ACC112 (cell line): ENCODE results near the gene PITHD1.

Experiments
- H2AFZ ChIP-seq: fragments of 200-600 bp; sonication (generic); one replicate; pipeline ENCODE4 v1.6.0; 2017; ENCODE audit warnings: antibody characterized with exemption, low read length; ENCODE audit not compliant: unreplicated experiment
- H3K27ac ChIP-seq: fragments of 200-600 bp; sonication (generic); 2 replicates; pipeline ENCODE4 v1.5.1; 2014; ENCODE audit warnings: low read depth, mild to moderate bottlenecking, antibody characterized with exemption, low read length, moderate library complexity
- H3K27me3 ChIP-seq: fragments of 200-600 bp; sonication (generic); 2 replicates; pipeline ENCODE4 v1.6.1; 2014; ENCODE audit warnings: mild to moderate bottlenecking, antibody characterized with exemption, low read length, moderate library complexity, mixed read lengths; ENCODE audit not compliant: insufficient read depth
- H3K36me3 ChIP-seq: fragments of 200-600 bp; sonication (generic); 2 replicates; pipeline ENCODE4 v1.6.1; 2016; ENCODE audit warnings: mild to moderate bottlenecking, antibody characterized with exemption, low read length, moderate library complexity, mixed read lengths; ENCODE audit not compliant: insufficient read depth
- H3K4me1 ChIP-seq: fragments of 200-600 bp; sonication (generic); one replicate; pipeline ENCODE4 v1.6.1; 2016; ENCODE audit warnings: low read length, mixed read lengths; ENCODE audit not compliant: insufficient read depth, unreplicated experiment, control insufficient read depth
- H3K4me3 ChIP-seq: fragments of 200-600 bp; sonication (generic); 2 replicates; pipeline ENCODE4 v1.5.1; 2014; ENCODE audit warnings: mild to moderate bottlenecking, low read depth, low read length
- H3K79me2 ChIP-seq: fragments of 200-600 bp; sonication (generic); one replicate; pipeline ENCODE4 v1.6.0; 2016; ENCODE audit warnings: low read length; ENCODE audit not compliant: control insufficient read depth, unreplicated experiment, insufficient read depth

The PITHD1 gene

DNA sequence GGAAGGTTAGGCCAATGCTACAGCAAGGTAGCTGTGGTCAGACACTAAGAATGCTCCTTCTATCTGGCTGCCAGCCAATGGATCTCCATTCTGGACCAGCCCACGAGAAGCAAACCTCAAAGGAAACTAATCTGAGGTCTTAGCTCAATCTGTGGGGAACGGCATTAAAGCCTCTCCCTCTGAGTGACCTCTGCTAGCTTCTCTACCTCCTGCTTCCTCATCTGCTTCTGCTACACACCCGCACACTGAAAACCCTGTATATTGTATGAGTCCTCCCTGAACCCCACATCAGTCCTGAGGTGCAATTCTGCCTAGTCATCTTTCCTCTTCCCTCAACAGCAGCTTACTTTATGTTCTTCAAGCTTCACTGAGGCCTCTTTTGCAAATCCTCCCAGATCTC lies 29.2 kb downstream of the PITHD1 start:
- Histone ChIP-seq H3K27ac (no peak overlapping the region), H3K4me1 (no peaks in the 10 kb centered on the region), H3K79me2 (no peaks in the 10 kb centered on the region), H2AFZ (no peak overlapping the region), H3K4me3 (no peak overlapping the region), H3K36me3 (no peaks in the 10 kb centered on the region; the same call in 1 of the 2 replicates), H3K27me3 (no peaks in the 10 kb centered on the region)

DNA sequence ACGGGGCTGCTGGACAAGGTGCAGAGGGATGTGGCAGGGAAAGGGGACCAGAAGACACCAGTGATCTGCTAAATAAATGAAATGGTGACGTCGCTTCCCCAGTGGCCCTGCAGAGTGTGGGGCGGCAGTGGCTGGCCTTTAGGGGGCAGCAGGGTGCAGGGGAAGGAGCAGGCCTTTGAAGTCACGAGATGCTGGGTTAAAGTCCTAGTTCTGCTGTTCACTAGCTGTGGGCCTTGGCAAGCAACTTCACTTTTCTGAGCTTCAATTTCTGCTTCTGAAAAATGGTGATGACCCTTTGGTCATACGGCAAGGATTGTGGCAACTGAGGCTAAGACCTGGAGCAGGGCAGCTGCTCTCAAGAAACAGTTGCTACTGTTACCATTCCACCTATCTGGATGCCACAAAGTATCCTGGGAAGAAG lies 31.5 kb downstream of the PITHD1 start:
- H3K36me3 ChIP-seq, result no peaks in the 10 kb centered on the region; the same call in 1 of the 2 replicates
- H3K4me3 ChIP-seq, result no peak overlapping the region
- no peaks in the 10 kb centered on the region for H3K27me3 ChIP-seq
- no peaks in the 10 kb centered on the region for H3K4me1 ChIP-seq
- H3K79me2 ChIP-seq, result no peaks in the 10 kb centered on the region
- H3K27ac ChIP-seq, result no peak overlapping the region
- H2AFZ ChIP-seq, result no peak overlapping the region

DNA sequence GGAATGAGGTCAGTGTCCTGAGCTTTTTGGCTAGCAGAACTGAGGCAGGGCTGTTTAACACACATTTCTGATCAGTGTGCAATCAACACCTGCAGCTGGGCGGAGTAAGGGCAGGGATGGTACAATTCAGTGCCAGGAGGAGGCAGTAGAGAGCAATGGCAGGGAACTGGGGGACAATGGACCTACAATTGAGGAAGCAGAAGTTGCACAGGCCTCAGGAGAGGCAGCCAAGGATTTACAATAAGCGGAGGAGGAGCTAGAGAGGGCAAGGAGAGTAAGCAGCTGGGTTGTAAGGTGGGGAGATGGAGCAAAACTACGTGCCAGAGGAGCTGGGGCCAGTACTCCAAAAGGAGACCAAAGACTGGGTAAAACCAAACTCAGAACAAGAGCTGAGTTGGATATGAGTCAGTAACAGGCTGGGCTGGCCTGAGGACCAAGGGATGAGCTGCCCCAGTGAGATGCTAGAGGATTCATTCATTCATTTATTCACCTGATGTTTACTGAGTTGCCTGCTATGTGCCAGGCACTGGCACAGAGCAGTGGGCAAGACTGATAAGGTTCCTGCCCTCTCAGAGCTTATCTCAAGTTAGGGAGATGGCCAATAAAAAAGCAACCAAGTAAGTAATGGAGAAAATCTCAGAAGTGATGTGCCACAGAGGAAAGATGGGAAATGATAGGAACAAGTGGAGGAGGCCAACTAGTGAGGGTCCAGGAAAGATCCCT lies 32.8 kb downstream of the PITHD1 start:
- no peaks in the 10 kb centered on the region for H3K4me1 ChIP-seq
- no peaks in the 10 kb centered on the region for H3K27me3 ChIP-seq
- H2AFZ ChIP-seq, result no peak overlapping the region
- H3K36me3 ChIP-seq, result no peaks in the 10 kb centered on the region; the same call in 1 of the 2 replicates
- no peak overlapping the region for H3K27ac ChIP-seq
- no peaks in the 10 kb centered on the region for H3K79me2 ChIP-seq
- no peak overlapping the region for H3K4me3 ChIP-seq

DNA sequence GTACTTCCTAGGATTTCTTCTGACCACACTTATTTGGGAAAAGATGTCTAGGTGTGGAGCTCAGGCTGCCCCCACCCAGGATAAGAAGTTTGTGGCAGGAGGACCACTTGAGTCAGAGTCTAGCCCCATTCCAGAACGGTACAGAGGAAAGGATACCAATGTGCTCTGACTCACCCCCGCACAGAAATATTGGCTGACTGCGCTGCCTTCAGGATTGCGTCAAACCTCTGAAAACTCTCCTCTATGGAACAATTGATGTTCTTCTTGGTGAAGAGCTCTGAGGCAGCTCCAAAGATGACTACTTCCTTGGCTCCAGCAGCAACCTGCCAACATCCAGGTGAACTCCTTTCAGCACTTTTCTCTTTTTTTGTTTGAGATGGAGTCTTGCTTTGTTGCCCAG lies 35.8 kb downstream of the PITHD1 start:
- H3K79me2 ChIP-seq, result no peaks in the 10 kb centered on the region
- no peaks in the 10 kb centered on the region for H3K4me1 ChIP-seq
- no peak overlapping the region for H2AFZ ChIP-seq
- peaks cover 12% of the 10 kb centered on the region; the same call in 1 of the 2 replicates for H3K36me3 ChIP-seq
- no peaks in the 10 kb centered on the region for H3K27me3 ChIP-seq
- H3K4me3 ChIP-seq, result no peak overlapping the region
- H3K27ac ChIP-seq, result no peak overlapping the region

DNA sequence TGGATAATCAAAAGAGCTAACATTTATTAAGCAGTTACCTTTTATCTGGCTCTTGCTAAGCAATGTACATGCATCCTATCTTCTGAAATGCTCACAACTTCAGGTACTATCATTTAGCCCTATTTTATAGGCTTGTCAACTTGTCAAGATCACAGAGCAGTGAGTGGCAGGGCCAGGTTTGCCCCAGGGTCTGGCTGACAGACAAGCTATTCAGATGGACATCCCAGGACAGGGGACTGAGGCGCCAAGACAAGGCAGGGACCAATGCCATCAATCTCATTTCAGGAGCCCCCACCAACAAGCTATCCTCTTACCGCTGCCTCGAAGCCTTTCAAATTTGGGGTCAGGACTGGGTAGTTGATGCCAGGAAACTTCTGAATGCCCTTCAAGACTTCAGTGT lies 38.1 kb downstream of the PITHD1 start:
- H3K27ac ChIP-seq, result no peak overlapping the region
- no peaks in the 10 kb centered on the region for H3K79me2 ChIP-seq
- no peaks in the 10 kb centered on the region for H3K27me3 ChIP-seq
- H3K36me3 ChIP-seq, result peaks cover 12% of the 10 kb centered on the region; the same call in 1 of the 2 replicates
- H3K4me3 ChIP-seq, result no peak overlapping the region
- H2AFZ ChIP-seq, result no peak overlapping the region
- H3K4me1 ChIP-seq, result no peaks in the 10 kb centered on the region

DNA sequence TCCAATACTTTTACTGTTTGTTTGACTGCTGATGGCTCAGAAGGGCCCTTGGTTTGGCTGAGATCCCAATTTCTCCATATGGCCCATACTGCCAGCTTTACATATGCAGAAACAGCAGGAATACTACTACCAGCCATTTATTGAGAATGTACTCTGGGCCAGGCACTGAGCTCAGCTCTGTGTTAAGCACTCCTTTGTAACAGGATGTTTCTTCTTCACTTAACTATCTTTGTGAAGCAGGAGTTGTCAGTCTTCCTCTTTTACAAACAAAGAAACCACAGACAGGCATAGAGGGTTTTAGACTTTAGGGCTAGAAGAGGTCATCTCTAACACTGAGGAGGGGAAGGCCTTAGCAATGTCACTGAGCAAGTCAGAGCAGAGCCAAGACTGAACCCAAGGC lies 38.7 kb downstream of the PITHD1 start:
- no peaks in the 10 kb centered on the region for H3K27me3 ChIP-seq
- no peak overlapping the region for H3K27ac ChIP-seq
- H3K4me3 ChIP-seq, result no peak overlapping the region
- peaks cover 12% of the 10 kb centered on the region; the same call in 1 of the 2 replicates for H3K36me3 ChIP-seq
- no peaks in the 10 kb centered on the region for H3K4me1 ChIP-seq
- H2AFZ ChIP-seq, result no peak overlapping the region
- H3K79me2 ChIP-seq, result no peaks in the 10 kb centered on the region

DNA sequence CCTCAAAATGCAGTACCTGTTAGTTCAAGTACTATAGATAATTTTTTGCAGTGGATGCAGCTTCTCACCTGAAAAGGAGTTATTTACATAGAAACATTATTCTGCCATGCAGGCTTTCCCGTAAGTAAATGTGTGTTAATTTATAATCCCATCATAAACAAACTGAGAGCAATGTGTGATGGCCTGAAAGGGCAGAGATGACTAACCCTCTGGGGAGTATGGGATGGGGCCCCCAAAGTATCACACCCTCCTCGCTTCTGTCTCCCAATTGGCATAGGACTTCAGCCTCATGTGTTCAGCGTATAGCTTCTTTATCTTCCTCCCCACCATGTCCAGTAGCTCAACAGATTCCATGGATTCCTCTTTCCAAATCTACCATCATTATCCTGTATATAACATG lies 39.4 kb downstream of the PITHD1 start:
- Histone ChIP-seq H3K4me1 (no peaks in the 10 kb centered on the region), H2AFZ (no peak overlapping the region), H3K36me3 (peaks cover 12% of the 10 kb centered on the region; the same call in 1 of the 2 replicates), H3K79me2 (no peaks in the 10 kb centered on the region), H3K27me3 (no peaks in the 10 kb centered on the region), H3K27ac (no peak overlapping the region), H3K4me3 (no peak overlapping the region)

DNA sequence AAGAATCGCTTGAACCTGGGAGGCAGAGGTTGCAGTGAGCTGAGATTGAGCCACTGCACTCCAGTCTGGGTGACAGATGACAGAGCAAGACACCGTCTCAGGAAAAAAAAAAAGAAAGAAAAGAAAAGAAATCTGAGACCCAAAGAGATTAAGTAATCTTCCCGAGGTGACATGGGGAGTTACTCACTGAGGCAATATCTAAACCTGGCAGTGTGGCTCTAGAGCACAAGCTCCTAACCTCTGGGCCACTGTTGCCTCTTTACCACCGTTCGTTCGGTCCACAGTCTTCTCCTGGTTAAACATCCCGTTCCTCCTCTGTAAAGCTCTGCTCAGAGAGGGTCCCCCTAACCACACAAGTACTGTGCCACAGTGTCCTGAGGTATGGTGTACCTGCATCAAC lies 45.5 kb downstream of the PITHD1 start:
- H3K79me2 ChIP-seq, result peaks cover 17% of the 10 kb centered on the region
- no peaks in the 10 kb centered on the region for H3K36me3 ChIP-seq
- H3K27ac ChIP-seq, result no peak overlapping the region
- no peaks in the 10 kb centered on the region for H3K27me3 ChIP-seq
- H2AFZ ChIP-seq, result no peak overlapping the region
- peak overlapping the region; percentile 96 for H3K4me3 ChIP-seq
- peaks cover 12% of the 10 kb centered on the region for H3K4me1 ChIP-seq

DNA sequence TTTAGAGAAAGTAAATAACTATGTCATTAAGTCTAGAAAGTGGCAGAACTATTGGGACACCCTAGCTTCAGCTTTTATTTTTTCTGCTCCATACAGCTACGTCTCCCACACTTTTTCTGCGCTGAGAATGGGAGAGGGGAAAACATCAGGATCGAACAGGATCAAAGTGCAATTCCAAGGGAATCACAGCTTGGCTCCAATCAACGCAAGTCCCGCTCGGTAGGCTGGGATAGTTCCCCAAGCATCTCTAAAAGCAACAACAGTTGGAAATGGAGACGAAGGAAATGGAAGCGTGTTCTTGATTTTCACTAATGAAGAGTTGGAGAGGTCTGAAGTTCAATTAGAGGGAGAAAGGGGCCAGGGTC lies 46.5 kb downstream of the PITHD1 start:
- Histone ChIP-seq H3K36me3 (no peaks in the 10 kb centered on the region), H3K4me3 (peak overlapping the region; percentile 96), H3K27ac (peak overlapping the region; percentile 69), H2AFZ (peak overlapping the region; percentile 85), H3K4me1 (peaks cover 12% of the 10 kb centered on the region), H3K79me2 (peaks cover 17% of the 10 kb centered on the region), H3K27me3 (no peaks in the 10 kb centered on the region)

DNA sequence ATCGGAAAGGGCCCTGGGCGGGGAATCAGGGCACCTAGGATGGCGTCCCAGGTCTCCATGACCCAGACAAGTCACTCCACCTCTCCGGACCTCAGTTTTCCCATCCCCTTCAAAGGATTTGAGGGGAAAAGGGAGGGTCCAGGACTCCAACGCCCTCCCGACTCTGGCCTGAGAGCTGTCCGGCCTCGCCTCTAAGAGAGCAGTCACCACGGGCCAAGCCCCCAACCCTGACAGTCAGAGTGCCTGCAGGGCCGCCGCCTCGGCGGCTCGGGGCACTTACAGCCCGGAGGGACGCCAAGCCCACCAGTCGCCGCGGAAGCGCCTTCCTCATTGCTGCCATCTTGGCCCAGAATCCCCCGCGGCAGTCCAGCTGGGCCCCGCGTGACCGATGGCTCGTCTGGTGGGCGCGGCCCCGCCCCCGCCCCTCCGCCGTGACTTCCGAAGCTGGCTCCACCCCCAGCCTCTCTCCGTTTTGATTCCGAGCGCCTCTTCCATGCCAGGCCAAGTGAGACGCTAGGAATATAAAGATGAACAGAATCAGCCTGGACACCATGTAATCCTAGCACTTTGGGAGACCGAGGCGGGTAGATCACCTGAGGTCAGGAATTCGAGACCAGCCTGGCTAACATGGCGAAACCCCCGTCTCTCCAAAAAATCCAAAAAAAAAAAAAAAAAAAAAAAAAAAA lies 47.0 kb downstream of the PITHD1 start, which contains the start of gene HMGCL:
Gene HMGCL, minus strand, starts transcription at position 354 of the 686 bp plus-strand sequence. Its CDS starts 14 bp downstream, at position 340.
- H3K27ac ChIP-seq, result peak within 1 kb of the TSS; percentile 69
- H3K79me2 ChIP-seq, result peaks cover 17% of the 10 kb centered on the region
- H2AFZ ChIP-seq, result peak within 1 kb of the TSS; percentile 85
- H3K4me3 ChIP-seq, result peak within 1 kb of the TSS; percentile 96
- no peaks in the 10 kb centered on the region for H3K36me3 ChIP-seq
- no peaks in the 10 kb centered on the region for H3K27me3 ChIP-seq
- peaks cover 12% of the 10 kb centered on the region for H3K4me1 ChIP-seq
